Panc1 (cell line): ENCODE measurements around the gene FANCD2OS. TPM values are rescaled to one million over a fixed set of nuclear protein-coding genes. Genes with fewer than 3 reads are reported as not detected.

Experiments used
- ATAC-seq: fragments of 200-7000 bp; cut with Tn5 transposase; 2 replicates; pipeline ENCODE4 v1.9.1; 2020; ENCODE audit warnings: mild to moderate bottlenecking, moderate library complexity
- BruUV-seq: library from RNA; stranded (reverse); fragments of 400-500 nt; replicated peaks from 2 replicates; lab custom pipeline; 2021; lab: Mats Ljungman, UMichigan
- CTCF ChIA-PET: fragments of 300-600 bp; sonication (Branson Sonifier 250); formaldehyde crosslinking; loops from one replicate; lab custom pipeline; 2022; ENCODE audit warnings: antibody characterized with exemption; lab: Charles Lee
- POLR2A ChIA-PET: fragments of 300-600 bp; sonication (Branson Sonifier 250); formaldehyde crosslinking; loops from one replicate; lab custom pipeline; 2022; ENCODE audit warnings: antibody characterized with exemption; lab: Charles Lee
- DNase-seq: peaks from one replicate; pipeline ENCODE4 v3.0.0-alpha.2; 2010; ENCODE audit warnings: low read depth, low spot score
- H3K27ac ChIP-seq: 2 replicates; pipeline ENCODE4 v1.5.1; 2011; ENCODE audit warnings: mild to moderate bottlenecking, low read length, inconsistent platforms
- H3K27me3 ChIP-seq: fragments of 200-500 bp; sonication (Bioruptor generic); 2 replicates; pipeline ENCODE4 v1.6.0; 2014; ENCODE audit warnings: low read length, inconsistent platforms; ENCODE audit not compliant: control insufficient read depth, insufficient read depth
- H3K36me3 ChIP-seq: fragments of 200-500 bp; sonication (Bioruptor generic); 2 replicates; pipeline ENCODE4 v1.5.1; 2014; ENCODE audit warnings: inconsistent platforms, mild to moderate bottlenecking, low read length, moderate library complexity; ENCODE audit not compliant: control insufficient read depth, insufficient read depth
- H3K4me1 ChIP-seq: 2 replicates; pipeline ENCODE4 v1.5.1; 2011; ENCODE audit warnings: inconsistent platforms, mild to moderate bottlenecking, low read length, moderate library complexity; ENCODE audit not compliant: control insufficient read depth, insufficient read depth
- H3K4me3 ChIP-seq, 2 experiments: 2 replicates each; pipeline ENCODE4 v1.5.1; 2011 to 2012; ENCODE audit warnings: low read depth in 2 of 2, low read length in 2 of 2, mild to moderate bottlenecking in 2 of 2, inconsistent platforms in 1 of 2, moderate library complexity in 1 of 2
- H3K9me3 ChIP-seq: fragments of 200-500 bp; sonication (Bioruptor generic); 2 replicates; pipeline ENCODE4 v1.5.1; 2014; ENCODE audit warnings: low read depth, mild to moderate bottlenecking, inconsistent platforms, low read length, moderate library complexity; ENCODE audit not compliant: control insufficient read depth, insufficient read depth
- POLR2AphosphoS5 ChIP-seq: IDR thresholded peaks from 2 replicates; pipeline ENCODE4 v1.6.1; 2012; ENCODE audit warnings: mild to moderate bottlenecking, low read depth, low read length, moderate library complexity
- SIN3A ChIP-seq: IDR thresholded peaks from 2 replicates; pipeline ENCODE4 v1.6.1; 2012; ENCODE audit warnings: low read depth, mild to moderate bottlenecking, low read length, moderate library complexity, borderline replicate concordance; ENCODE audit not compliant: insufficient read depth
- TCF7L2 ChIP-seq: IDR thresholded peaks from 2 replicates; pipeline ENCODE4 v1.6.1; 2011; ENCODE audit warnings: mild to moderate bottlenecking, low read depth, low read length, inconsistent platforms
- in situ Hi-C: cut with HindIII; loops from 2 replicates; pipeline ENCODE4 v1.10.0; 2016; ENCODE audit warnings: low sequenced_read_pairs, low pct_unique_long_range_greater_than_20kb
- intact Hi-C: fragments of 100-400 bp; cut with micrococcal nuclease; formaldehyde crosslinking; loops from one replicate; pipeline ENCODE4 v1.10.0; 2022; ENCODE audit not compliant: unreplicated experiment
- total RNA-seq: library from RNA; stranded (reverse); gene quantifications from one replicate; pipeline ENCODE4 v1.2.1, GENCODE V29; 2021; ENCODE audit not compliant: unreplicated experiment
- TF ChIP-seq, protein P1 (sequence below): fragments of 450-650 bp; IDR thresholded peaks from 2 replicates; pipeline ENCODE4 v1.5.1; 2017; ENCODE audit warnings: mild to moderate bottlenecking
- TF ChIP-seq, protein P2 (sequence below), 2 experiments: IDR thresholded peaks; 2 replicates each; pipeline ENCODE4 v1.6.1; 2011 to 2012; ENCODE audit warnings: low read depth in 2 of 2, control low read depth in 1 of 2, low read length in 1 of 2, mild to moderate bottlenecking in 1 of 2, moderate library complexity in 1 of 2; ENCODE audit not compliant: insufficient read depth in 1 of 2

FANCD2OS gene
- total RNA-seq, 1 experiment from 2014 or later: not detected

DNA sequence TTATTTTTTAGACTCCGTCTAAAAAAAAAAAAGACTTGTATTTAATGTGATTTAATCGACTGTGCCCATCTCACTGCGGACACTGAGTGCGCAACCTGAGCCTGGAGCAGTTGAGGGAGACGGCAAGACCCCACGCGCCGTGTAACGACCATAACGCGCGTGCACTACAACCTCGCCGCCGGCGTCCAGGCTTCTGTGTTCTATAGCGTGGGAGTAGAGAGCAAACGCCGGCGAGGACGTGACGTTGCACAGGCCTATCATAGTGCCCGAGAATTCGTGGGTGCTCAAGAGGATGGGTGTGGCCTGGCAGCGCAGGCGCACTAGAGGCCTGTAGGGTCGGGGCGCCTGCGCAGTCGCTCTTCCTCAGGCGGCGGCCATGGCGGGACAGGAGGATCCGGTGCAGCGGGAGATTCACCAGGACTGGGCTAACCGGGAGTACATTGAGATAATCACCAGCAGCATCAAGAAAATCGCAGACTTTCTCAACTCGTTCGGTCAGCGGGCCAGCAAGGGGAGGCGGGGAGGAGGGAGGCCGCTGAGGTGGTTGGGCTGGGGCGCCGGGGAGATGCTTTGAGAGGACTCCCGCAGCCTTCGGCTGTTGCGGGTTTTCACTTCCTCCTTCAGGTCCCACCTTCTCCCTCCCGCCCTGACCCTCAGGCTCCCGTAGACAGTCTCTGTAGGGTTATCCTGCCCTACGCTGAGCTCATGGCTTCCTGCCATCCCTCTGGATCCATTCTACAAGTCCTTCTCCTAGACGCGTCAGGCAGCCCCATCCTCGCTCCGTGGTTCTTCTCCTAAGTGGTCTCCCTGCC lies 7.5 kb upstream of the FANCD2OS start, which contains the start of gene BRK1:
TSS of gene BRK1 (plus strand) at position 350 of the 812 bp plus-strand sequence. CDS start at position 377, 27 bp downstream.
- intact Hi-C loops: no loop called here
- ATAC-seq (peak; percentile 99), DNase-seq (peak; percentile 58)
- H3K4me1 ChIP-seq: peaks cover 3% of the 10 kb centered on the region; the same call in 1 of the 2 replicates
- in situ Hi-C loops: no loop called here
- CTCF ChIA-PET: interaction anchor here (0.6 kb wide), 4 partner anchors 89 to 1444 kb away, joined by 3 to 5 read pairs (median 4); no protein-coding TSS in a partner anchor
- H3K27ac ChIP-seq: peak within 1 kb of the TSS; percentile 89
- H3K4me3 ChIP-seq: peak within 1 kb of the TSS; percentile 88 to 97
- TF ChIP-seq POLR2AphosphoS5 (peak; percentile 95), SIN3A (peak; percentile 70; the same call in 1 of the 2 replicates)
- TF ChIP-seq, protein P1, sequence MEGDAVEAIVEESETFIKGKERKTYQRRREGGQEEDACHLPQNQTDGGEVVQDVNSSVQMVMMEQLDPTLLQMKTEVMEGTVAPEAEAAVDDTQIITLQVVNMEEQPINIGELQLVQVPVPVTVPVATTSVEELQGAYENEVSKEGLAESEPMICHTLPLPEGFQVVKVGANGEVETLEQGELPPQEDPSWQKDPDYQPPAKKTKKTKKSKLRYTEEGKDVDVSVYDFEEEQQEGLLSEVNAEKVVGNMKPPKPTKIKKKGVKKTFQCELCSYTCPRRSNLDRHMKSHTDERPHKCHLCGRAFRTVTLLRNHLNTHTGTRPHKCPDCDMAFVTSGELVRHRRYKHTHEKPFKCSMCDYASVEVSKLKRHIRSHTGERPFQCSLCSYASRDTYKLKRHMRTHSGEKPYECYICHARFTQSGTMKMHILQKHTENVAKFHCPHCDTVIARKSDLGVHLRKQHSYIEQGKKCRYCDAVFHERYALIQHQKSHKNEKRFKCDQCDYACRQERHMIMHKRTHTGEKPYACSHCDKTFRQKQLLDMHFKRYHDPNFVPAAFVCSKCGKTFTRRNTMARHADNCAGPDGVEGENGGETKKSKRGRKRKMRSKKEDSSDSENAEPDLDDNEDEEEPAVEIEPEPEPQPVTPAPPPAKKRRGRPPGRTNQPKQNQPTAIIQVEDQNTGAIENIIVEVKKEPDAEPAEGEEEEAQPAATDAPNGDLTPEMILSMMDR: no peak
- no peaks in the 10 kb centered on the region for H3K27me3 ChIP-seq
- POLR2A ChIA-PET: interaction anchor here (0.6 to 0.7 kb wide), 2 partner anchors 13 to 365 kb away, joined by 6 to 13 read pairs; no protein-coding TSS in a partner anchor
- peaks cover 5% of the 10 kb centered on the region; the same call in 1 of the 2 replicates for H3K36me3 ChIP-seq
- no TSS peak for BruUV-seq
- H3K9me3 ChIP-seq: no peaks in the 10 kb centered on the region

DNA sequence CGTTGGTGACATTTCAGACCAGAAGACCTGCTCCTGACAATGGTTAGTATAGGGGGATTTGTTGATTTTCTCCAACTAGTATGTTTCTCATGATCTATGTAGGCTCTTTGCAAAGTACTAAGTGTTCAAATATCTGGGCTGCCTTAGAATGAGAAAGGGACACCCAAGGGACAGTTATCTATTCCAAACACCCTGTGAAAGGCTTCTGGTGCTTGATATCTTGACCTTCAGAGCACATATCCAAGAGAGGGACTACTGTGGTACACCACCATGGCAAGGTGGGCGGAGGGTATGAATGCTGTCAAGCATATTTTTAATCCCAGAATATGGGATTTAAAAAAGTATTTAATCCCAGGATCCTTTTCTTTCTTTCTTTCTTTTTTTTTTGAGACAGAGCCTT lies 1.1 kb downstream of the FANCD2OS start:
- ATAC-seq (no peak), DNase-seq (no peak)
- ChIA-PET CTCF (no interaction called here), POLR2A (no interaction called here)
- Histone ChIP-seq H3K27me3 (no peaks in the 10 kb centered on the region), H3K4me3 (no peak overlapping the region), H3K36me3 (no peaks in the 10 kb centered on the region), H3K9me3 (no peaks in the 10 kb centered on the region), H3K4me1 (no peaks in the 10 kb centered on the region), H3K27ac (no peak overlapping the region)
- no TSS peak for BruUV-seq
- in situ Hi-C loops (no loop called here), intact Hi-C loops (no loop called here)
- TF ChIP-seq SIN3A (no peak), POLR2AphosphoS5 (no peak), TCF7L2 (no peak)
- TF ChIP-seq, protein P2, sequence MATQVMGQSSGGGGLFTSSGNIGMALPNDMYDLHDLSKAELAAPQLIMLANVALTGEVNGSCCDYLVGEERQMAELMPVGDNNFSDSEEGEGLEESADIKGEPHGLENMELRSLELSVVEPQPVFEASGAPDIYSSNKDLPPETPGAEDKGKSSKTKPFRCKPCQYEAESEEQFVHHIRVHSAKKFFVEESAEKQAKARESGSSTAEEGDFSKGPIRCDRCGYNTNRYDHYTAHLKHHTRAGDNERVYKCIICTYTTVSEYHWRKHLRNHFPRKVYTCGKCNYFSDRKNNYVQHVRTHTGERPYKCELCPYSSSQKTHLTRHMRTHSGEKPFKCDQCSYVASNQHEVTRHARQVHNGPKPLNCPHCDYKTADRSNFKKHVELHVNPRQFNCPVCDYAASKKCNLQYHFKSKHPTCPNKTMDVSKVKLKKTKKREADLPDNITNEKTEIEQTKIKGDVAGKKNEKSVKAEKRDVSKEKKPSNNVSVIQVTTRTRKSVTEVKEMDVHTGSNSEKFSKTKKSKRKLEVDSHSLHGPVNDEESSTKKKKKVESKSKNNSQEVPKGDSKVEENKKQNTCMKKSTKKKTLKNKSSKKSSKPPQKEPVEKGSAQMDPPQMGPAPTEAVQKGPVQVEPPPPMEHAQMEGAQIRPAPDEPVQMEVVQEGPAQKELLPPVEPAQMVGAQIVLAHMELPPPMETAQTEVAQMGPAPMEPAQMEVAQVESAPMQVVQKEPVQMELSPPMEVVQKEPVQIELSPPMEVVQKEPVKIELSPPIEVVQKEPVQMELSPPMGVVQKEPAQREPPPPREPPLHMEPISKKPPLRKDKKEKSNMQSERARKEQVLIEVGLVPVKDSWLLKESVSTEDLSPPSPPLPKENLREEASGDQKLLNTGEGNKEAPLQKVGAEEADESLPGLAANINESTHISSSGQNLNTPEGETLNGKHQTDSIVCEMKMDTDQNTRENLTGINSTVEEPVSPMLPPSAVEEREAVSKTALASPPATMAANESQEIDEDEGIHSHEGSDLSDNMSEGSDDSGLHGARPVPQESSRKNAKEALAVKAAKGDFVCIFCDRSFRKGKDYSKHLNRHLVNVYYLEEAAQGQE (IDR thresholded peaks at IDR 0.05; ENCODE audit: insufficient read depth in 1 of 2, low read depth in 2 of 2, low read length in 1 of 2): no peak
